ENCODE results near the gene SGMS1.

DNA sequence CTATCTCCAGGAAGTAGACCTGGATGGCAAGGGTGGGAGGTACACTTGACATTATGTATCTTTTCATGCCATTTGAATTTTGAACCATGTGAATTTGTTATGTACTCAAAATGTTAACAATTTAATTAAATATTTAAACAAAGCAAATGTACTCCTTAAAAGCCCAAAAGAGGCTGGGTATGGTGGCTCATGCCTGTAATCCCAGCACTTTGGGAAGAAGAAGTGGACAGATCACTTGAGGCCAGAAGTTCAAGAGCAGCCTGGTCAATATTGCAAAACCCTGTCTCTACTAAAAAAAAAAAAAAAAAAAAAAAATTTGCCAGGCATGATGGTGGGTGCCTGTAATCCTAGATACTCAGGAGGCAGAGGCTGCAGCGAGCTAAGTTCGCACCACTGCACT lies 235.6 kb downstream of the SGMS1 start:
- TF ChIP-seq, protein P1, sequence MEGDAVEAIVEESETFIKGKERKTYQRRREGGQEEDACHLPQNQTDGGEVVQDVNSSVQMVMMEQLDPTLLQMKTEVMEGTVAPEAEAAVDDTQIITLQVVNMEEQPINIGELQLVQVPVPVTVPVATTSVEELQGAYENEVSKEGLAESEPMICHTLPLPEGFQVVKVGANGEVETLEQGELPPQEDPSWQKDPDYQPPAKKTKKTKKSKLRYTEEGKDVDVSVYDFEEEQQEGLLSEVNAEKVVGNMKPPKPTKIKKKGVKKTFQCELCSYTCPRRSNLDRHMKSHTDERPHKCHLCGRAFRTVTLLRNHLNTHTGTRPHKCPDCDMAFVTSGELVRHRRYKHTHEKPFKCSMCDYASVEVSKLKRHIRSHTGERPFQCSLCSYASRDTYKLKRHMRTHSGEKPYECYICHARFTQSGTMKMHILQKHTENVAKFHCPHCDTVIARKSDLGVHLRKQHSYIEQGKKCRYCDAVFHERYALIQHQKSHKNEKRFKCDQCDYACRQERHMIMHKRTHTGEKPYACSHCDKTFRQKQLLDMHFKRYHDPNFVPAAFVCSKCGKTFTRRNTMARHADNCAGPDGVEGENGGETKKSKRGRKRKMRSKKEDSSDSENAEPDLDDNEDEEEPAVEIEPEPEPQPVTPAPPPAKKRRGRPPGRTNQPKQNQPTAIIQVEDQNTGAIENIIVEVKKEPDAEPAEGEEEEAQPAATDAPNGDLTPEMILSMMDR (IDR thresholded peaks at IDR 0.05; ENCODE audit: extremely low read depth in 1 of 2, insufficient read depth in 1 of 2, low read depth in 1 of 2, low read length in 2 of 2), result no peak
- no peak for TF ChIP-seq POLR2A (IDR thresholded peaks at IDR 0.05; ENCODE audit: low read depth, low read length)
- TF ChIP-seq POLR2AphosphoS5 (IDR thresholded peaks at IDR 0.05; ENCODE audit: insufficient read depth, low read depth, low read length), result no peak
- TF ChIP-seq EZH2 (IDR thresholded peaks at IDR 0.05; ENCODE audit: borderline replicate concordance, low read depth, low read length, severe bottlenecking), result no peak
- TF ChIP-seq, protein P2, sequence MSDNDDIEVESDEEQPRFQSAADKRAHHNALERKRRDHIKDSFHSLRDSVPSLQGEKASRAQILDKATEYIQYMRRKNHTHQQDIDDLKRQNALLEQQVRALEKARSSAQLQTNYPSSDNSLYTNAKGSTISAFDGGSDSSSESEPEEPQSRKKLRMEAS (IDR thresholded peaks at IDR 0.05; ENCODE audit: insufficient read depth, insufficient read length), result no peak
- no peak for TF ChIP-seq MYC (IDR thresholded peaks at IDR 0.05; ENCODE audit: low read depth, low read length)
- TF ChIP-seq GATA2 (IDR thresholded peaks at IDR 0.05; ENCODE audit: insufficient read depth, insufficient read length, low read depth, low read length), result no peak
- TF ChIP-seq JUN (IDR thresholded peaks at IDR 0.05; ENCODE audit: borderline replicate concordance, insufficient read depth, insufficient read length, low read depth), result no peak
- TF ChIP-seq FOS (IDR thresholded peaks at IDR 0.05; ENCODE audit: borderline replicate concordance, insufficient read depth, low read length), result no peak

Data from endothelial cell of umbilical vein (primary cell).